GM21423 (cell line): ENCODE measurements around the gene ADGRA3.

Source experiments
- ATAC-seq: cut with Tn5 transposase; IDR thresholded peaks from one replicate; pipeline ENCODE4 v1.9.1; 2021; ENCODE audit warnings: mild to moderate bottlenecking, moderate library complexity; ENCODE audit not compliant: unreplicated experiment

Gene ADGRA3, protein sequence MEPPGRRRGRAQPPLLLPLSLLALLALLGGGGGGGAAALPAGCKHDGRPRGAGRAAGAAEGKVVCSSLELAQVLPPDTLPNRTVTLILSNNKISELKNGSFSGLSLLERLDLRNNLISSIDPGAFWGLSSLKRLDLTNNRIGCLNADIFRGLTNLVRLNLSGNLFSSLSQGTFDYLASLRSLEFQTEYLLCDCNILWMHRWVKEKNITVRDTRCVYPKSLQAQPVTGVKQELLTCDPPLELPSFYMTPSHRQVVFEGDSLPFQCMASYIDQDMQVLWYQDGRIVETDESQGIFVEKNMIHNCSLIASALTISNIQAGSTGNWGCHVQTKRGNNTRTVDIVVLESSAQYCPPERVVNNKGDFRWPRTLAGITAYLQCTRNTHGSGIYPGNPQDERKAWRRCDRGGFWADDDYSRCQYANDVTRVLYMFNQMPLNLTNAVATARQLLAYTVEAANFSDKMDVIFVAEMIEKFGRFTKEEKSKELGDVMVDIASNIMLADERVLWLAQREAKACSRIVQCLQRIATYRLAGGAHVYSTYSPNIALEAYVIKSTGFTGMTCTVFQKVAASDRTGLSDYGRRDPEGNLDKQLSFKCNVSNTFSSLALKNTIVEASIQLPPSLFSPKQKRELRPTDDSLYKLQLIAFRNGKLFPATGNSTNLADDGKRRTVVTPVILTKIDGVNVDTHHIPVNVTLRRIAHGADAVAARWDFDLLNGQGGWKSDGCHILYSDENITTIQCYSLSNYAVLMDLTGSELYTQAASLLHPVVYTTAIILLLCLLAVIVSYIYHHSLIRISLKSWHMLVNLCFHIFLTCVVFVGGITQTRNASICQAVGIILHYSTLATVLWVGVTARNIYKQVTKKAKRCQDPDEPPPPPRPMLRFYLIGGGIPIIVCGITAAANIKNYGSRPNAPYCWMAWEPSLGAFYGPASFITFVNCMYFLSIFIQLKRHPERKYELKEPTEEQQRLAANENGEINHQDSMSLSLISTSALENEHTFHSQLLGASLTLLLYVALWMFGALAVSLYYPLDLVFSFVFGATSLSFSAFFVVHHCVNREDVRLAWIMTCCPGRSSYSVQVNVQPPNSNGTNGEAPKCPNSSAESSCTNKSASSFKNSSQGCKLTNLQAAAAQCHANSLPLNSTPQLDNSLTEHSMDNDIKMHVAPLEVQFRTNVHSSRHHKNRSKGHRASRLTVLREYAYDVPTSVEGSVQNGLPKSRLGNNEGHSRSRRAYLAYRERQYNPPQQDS (N-terminal part only)

GRCh38 chr4:22515888-22516541 is at the start of gene ADGRA3:
ADGRA3 (minus strand) TSS chr4:22516066; CDS start chr4:22515784, 282 bp downstream.
- ATAC-seq = peak; percentile 57

- no peak for ATAC-seq
These were observed 40.6 kb upstream of the ADGRA3 start for GRCh38 chr4:22556495-22556894.

DNA sequence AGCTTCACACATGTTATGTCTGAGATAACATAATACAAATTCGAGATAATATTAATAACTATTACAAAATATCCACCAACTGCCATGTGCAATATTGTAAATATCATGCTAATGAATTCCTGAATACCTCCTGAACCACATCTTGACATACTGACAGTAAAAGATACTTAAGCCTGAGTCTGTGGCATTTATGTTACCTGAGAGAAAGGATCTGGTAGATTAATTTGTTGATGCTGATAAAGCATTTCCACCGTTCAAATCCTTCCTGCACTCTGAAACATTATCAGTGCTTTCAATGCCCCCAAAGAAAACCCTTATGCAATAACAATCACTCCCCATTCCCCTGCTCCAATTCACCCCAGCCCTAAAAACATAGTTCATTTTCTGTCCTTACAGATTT is 38.8 kb upstream of the ADGRA3 start:
- no peak for ATAC-seq

DNA sequence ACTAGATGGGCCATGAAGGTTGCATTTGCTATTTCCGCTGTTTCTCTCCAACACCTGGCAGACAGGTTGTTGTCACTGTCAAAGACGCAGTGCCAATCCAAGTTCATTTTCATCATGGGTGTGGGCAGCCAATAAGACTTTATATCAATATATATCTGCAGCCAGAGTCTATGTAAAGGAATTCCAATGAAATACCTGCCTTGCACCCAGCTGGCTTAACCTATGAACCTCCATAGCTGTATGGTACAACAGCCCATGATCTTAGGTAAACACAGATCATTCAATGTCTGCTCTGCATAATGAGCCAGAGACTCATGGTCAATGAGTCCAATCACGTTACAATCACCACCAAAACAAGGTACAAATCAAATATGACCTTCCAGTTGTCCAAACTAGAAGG is 37.7 kb upstream of the ADGRA3 start:
- ATAC-seq = no peak

GRCh38 chr4:22552812-22553211 is 36.9 kb upstream of the ADGRA3 start:
- ATAC-seq = no peak

DNA sequence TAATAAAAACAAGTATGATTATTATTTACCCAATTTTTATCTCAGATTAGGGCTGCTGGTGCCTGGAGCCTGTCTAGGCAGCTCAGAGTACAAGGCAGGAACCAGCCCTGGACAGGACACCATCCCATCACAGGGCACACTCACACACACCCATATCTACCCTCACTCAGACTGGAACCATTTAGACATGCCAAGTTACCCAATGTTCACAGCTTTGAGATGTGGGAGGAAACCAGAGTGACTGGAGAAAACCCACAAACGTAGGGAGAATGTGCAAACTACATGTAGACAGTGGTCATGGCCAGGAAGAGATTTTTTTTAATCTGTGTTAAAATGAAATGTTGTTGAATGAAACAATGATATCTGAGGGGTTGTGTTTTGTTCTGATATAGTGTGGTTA is 35.7 kb upstream of the ADGRA3 start:
- ATAC-seq = no peak

GRCh38 chr4:22546299-22546698 is 30.4 kb upstream of the ADGRA3 start:
- ATAC-seq = no peak

GRCh38 chr4:22539251-22539650 is 23.4 kb upstream of the ADGRA3 start:
- no peak for ATAC-seq

GRCh38 chr4:22537864-22538263 is 22.0 kb upstream of the ADGRA3 start:
- ATAC-seq = no peak

DNA sequence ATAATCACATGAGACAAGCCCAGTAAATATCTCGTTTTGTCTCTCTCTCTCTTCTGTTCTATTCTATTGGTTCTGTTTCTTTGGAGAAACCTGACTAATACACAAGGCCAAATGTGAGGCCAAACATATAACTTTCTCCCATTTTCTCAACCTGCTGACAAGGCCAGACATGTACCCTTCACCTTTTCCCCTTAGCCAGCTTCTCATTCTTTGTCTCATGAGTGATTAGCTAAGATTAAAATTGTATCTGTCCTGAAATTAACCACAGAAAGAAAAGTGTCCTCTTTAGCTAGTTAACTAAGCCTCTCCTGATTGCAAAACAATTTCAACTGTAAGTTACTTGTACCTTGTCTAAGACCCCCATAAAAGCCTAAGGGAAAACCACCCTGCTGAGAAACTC is 18.5 kb upstream of the ADGRA3 start:
- no peak for ATAC-seq

- ATAC-seq = no peak
These were observed 17.0 kb upstream of the ADGRA3 start for GRCh38 chr4:22532896-22533295.

GRCh38 chr4:22532117-22532516 is 16.3 kb upstream of the ADGRA3 start:
- ATAC-seq = no peak

GRCh38 chr4:22531311-22532019 is 15.6 kb upstream of the ADGRA3 start:
- no peak for ATAC-seq

GRCh38 chr4:22524895-22525294 is 9.0 kb upstream of the ADGRA3 start:
- ATAC-seq = no peak

- ATAC-seq = no peak
These were observed 7.0 kb upstream of the ADGRA3 start for GRCh38 chr4:22522706-22523501.

GRCh38 chr4:22522206-22522605 is 6.3 kb upstream of the ADGRA3 start:
- no peak for ATAC-seq

GRCh38 chr4:22521240-22521639 is 5.4 kb upstream of the ADGRA3 start:
- ATAC-seq = no peak

GRCh38 chr4:22515145-22515887 is 550 bp downstream of the ADGRA3 start:
- peak; percentile 43 for ATAC-seq

- no peak for ATAC-seq
These were observed 1.4 kb downstream of the ADGRA3 start for GRCh38 chr4:22514481-22514880.
